Hematopoietic multipotent progenitor cell treated with erythropoietin and hydrocortisone succinate and interleukin-3 and kit ligand, for 6 days (in vitro differentiated cells): ENCODE results near the gene PNN.

ENCODE experiments used
- DNase-seq: peaks from one replicate; pipeline ENCODE4 v3.0.0-alpha.2; 2015

Gene PNN

GRCh38 chr14:39230416-39231035 is 55.5 kb downstream of the PNN start:
- no peak for DNase-seq

GRCh38 chr14:39231751-39232553 is 56.9 kb downstream of the PNN start:
- DNase-seq, result peak; percentile 83
